Osteocyte (in vitro differentiated cells): ENCODE data around the gene OR5H14. TPM values are rescaled to one million over a fixed set of nuclear protein-coding genes. Genes with fewer than 3 reads are reported as not detected.

Experiments used
- DNase-seq: peaks from one replicate; pipeline ENCODE4 v3.0.0; 2021; ENCODE audit warnings: mixed read lengths; ENCODE audit not compliant: unreplicated experiment; ENCODE audit errors: extremely low spot score
- H3K27ac Mint-ChIP-seq: one replicate; pipeline ENCODE4 v1.8.0; 2021; ENCODE audit warnings: mild to moderate bottlenecking, mixed read lengths; ENCODE audit not compliant: unreplicated experiment
- H3K27me3 Mint-ChIP-seq: one replicate; pipeline ENCODE4 v1.8.0; 2021; ENCODE audit warnings: mixed read lengths; ENCODE audit not compliant: unreplicated experiment
- H3K36me3 Mint-ChIP-seq: one replicate; pipeline ENCODE4 v1.8.0; 2021; ENCODE audit warnings: mixed read lengths; ENCODE audit not compliant: unreplicated experiment
- H3K4me1 Mint-ChIP-seq: one replicate; pipeline ENCODE4 v1.8.0; 2021; ENCODE audit warnings: mixed read lengths; ENCODE audit not compliant: unreplicated experiment
- H3K4me3 Mint-ChIP-seq: one replicate; pipeline ENCODE4 v1.8.0; 2021; ENCODE audit warnings: mild to moderate bottlenecking, moderate library complexity, mixed read lengths; ENCODE audit not compliant: unreplicated experiment
- H3K9me3 Mint-ChIP-seq: one replicate; pipeline ENCODE4 v1.8.0; 2021; ENCODE audit warnings: mixed read lengths; ENCODE audit not compliant: unreplicated experiment
- long read RNA-seq: library from polyadenylated mRNA; unstranded; transcript quantifications from one replicate; pipeline ENCODE4 v2.0.0, GENCODE V29; 2021
- total RNA-seq: library from RNA; stranded (reverse); gene quantifications from 2 replicates; pipeline ENCODE4 v1.2.1, GENCODE V29; 2021
- TF ChIP-seq, protein P1 (sequence below): fragments of 200-600 bp; sonication (generic); IDR thresholded peaks from 2 replicates; pipeline ENCODE4 v1.5.0; 2021; ENCODE audit warnings: antibody characterized with exemption, mild to moderate bottlenecking, moderate library complexity

The OR5H14 gene
- total RNA-seq, result not detected in 2 replicates
- long read RNA-seq, result 0 reads

DNA sequence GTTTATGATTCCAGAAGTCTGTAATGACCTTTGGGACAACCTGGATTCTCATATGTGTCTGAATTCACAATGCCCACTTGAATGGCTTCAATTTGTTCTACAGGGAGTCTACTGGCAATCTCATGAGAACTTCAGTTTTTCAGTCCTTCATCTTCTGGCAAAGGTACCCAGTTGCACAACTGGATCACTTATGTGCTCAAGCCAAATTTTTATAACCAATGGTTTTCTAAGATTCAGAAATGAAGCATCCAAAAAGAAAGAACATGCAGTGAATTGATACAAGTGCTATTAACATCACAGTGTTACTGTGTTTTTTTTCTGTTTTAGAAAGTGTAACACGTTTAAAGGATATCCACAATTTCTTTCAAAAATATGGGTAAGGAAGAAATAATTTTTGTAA lies at the start of gene OR5H14:
TSS of gene OR5H14 (plus strand) at position 301 of the 400 bp plus-strand sequence. CDS start 1,907 bp downstream, outside the sequence.
- Mint-ChIP-seq H3K27me3 (no peaks in the 10 kb centered on the region), H3K36me3 (no peaks in the 10 kb centered on the region), H3K4me1 (no peaks in the 10 kb centered on the region), H3K27ac (no peak within 1 kb of the TSS), H3K9me3 (peaks cover 8% of the 10 kb centered on the region), H3K4me3 (no peak within 1 kb of the TSS)
- DNase-seq, result no peak
- TF ChIP-seq, protein P1, sequence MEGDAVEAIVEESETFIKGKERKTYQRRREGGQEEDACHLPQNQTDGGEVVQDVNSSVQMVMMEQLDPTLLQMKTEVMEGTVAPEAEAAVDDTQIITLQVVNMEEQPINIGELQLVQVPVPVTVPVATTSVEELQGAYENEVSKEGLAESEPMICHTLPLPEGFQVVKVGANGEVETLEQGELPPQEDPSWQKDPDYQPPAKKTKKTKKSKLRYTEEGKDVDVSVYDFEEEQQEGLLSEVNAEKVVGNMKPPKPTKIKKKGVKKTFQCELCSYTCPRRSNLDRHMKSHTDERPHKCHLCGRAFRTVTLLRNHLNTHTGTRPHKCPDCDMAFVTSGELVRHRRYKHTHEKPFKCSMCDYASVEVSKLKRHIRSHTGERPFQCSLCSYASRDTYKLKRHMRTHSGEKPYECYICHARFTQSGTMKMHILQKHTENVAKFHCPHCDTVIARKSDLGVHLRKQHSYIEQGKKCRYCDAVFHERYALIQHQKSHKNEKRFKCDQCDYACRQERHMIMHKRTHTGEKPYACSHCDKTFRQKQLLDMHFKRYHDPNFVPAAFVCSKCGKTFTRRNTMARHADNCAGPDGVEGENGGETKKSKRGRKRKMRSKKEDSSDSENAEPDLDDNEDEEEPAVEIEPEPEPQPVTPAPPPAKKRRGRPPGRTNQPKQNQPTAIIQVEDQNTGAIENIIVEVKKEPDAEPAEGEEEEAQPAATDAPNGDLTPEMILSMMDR, result no peak

DNA sequence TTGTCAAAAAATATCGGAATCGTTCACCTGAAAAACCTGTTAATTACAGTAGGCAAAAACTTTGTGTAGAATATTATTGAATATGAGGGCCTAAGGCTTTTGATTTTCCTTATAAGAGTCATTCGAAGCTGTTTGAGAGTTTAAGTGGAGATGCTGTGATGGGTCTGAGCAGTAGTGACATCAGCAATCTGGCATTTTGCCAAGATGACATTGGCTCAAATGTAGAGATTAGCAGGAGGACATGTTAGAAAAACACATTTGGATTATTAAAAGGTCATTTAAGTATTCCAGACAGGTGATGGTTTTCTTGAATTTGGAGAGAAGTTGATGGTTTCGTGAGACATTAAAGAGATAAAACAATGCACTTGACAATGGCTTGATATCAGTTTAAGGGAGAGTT lies 47.4 kb upstream of the OR5H14 start:
- TF ChIP-seq, protein P1, result no peak
- H3K27ac Mint-ChIP-seq, result no peak overlapping the region
- H3K4me3 Mint-ChIP-seq, result no peak overlapping the region
- H3K9me3 Mint-ChIP-seq, result no peaks in the 10 kb centered on the region
- H3K36me3 Mint-ChIP-seq, result no peaks in the 10 kb centered on the region
- no peaks in the 10 kb centered on the region for H3K4me1 Mint-ChIP-seq
- no peak for DNase-seq
- H3K27me3 Mint-ChIP-seq, result peaks cover 2% of the 10 kb centered on the region

- Mint-ChIP-seq H3K27me3 (peaks cover 7% of the 10 kb centered on the region), H3K36me3 (no peaks in the 10 kb centered on the region), H3K4me3 (no peak overlapping the region), H3K27ac (no peak overlapping the region), H3K4me1 (no peaks in the 10 kb centered on the region), H3K9me3 (peaks cover 4% of the 10 kb centered on the region)
- no peak for DNase-seq
- TF ChIP-seq, protein P1, result no peak
Observed at GRCh38 chr3:98108162-98108561, 39.1 kb upstream of the OR5H14 start.

GRCh38 chr3:98109807-98110549 lies 37.3 kb upstream of the OR5H14 start:
- Mint-ChIP-seq H3K27me3 (peaks cover 7% of the 10 kb centered on the region), H3K27ac (no peak overlapping the region), H3K36me3 (no peaks in the 10 kb centered on the region), H3K9me3 (peaks cover 4% of the 10 kb centered on the region), H3K4me1 (no peaks in the 10 kb centered on the region), H3K4me3 (no peak overlapping the region)
- no peak for DNase-seq
- TF ChIP-seq, protein P1, result no peak

GRCh38 chr3:98110550-98110908 lies 36.8 kb upstream of the OR5H14 start:
- Mint-ChIP-seq H3K9me3 (peaks cover 4% of the 10 kb centered on the region), H3K27ac (no peak overlapping the region), H3K36me3 (no peaks in the 10 kb centered on the region), H3K4me3 (no peak overlapping the region), H3K4me1 (no peaks in the 10 kb centered on the region), H3K27me3 (peaks cover 7% of the 10 kb centered on the region)
- no peak for DNase-seq
- TF ChIP-seq, protein P1, result no peak
